DND-41 (cell line): ENCODE results near the gene STAU1.

Experiments
- ATAC-seq: fragments of 200-7000 bp; cut with Tn5 transposase; 3 replicates; pipeline ENCODE4 v1.9.1; 2021; ENCODE audit warnings: low read depth; ENCODE audit not compliant: insufficient read depth
- DNase-seq: peaks from one replicate; pipeline ENCODE4 v3.0.0-alpha.2; 2020
- H2AFZ ChIP-seq: 2 replicates; pipeline ENCODE4 v1.6.0; 2012; ENCODE audit warnings: low read depth, low read length
- H3K27ac ChIP-seq: 2 replicates; pipeline ENCODE4 v1.5.1; 2012; ENCODE audit warnings: low read length, inconsistent platforms
- H3K27me3 ChIP-seq: fragments of 200-600 bp; sonication (generic); 2 replicates; pipeline ENCODE4 v1.6.0; 2012; ENCODE audit warnings: low read length, mild to moderate bottlenecking, inconsistent platforms; ENCODE audit not compliant: insufficient read depth, poor library complexity
- H3K36me3 ChIP-seq: 2 replicates; pipeline ENCODE4 v1.5.1; 2012; ENCODE audit warnings: low read length, inconsistent platforms; ENCODE audit not compliant: insufficient read depth
- H3K4me1 ChIP-seq: 2 replicates; pipeline ENCODE4 v1.5.1; 2012; ENCODE audit warnings: mild to moderate bottlenecking, low read length; ENCODE audit not compliant: insufficient read depth
- H3K4me2 ChIP-seq: 2 replicates; pipeline ENCODE4 v1.6.0; 2012; ENCODE audit warnings: mild to moderate bottlenecking, moderate library complexity, low read length, inconsistent platforms; ENCODE audit not compliant: insufficient read depth
- H3K4me3 ChIP-seq, 2 experiments: fragments of 200-600 bp in 1 of 2; shearing (Covaris generic) in 1 of 2; 2 replicates each; pipeline ENCODE4 v1.5.1; 2012 to 2016; ENCODE audit warnings: inconsistent platforms in 2 of 2, low read length in 2 of 2, mild to moderate bottlenecking in 2 of 2, low read depth in 1 of 2, moderate library complexity in 1 of 2
- H3K79me2 ChIP-seq: 2 replicates; pipeline ENCODE4 v1.6.0; 2012; ENCODE audit warnings: low read length, inconsistent platforms; ENCODE audit not compliant: insufficient read depth
- H3K9ac ChIP-seq: 2 replicates; pipeline ENCODE4 v1.6.0; 2012; ENCODE audit warnings: low read depth, mild to moderate bottlenecking, inconsistent platforms, low read length, moderate library complexity
- H3K9me3 ChIP-seq: 2 replicates; pipeline ENCODE4 v1.5.1; 2012; ENCODE audit warnings: low read length, moderate library complexity, mild to moderate bottlenecking, inconsistent platforms; ENCODE audit not compliant: insufficient read depth, severe bottlenecking
- H4K20me1 ChIP-seq: 2 replicates; pipeline ENCODE4 v1.6.0; 2012; ENCODE audit warnings: low read length; ENCODE audit not compliant: insufficient read depth
- EZH2 ChIP-seq: IDR thresholded peaks from 3 replicates; pipeline ENCODE4 v1.6.1; 2012; ENCODE audit warnings: borderline replicate concordance, low read depth, mild to moderate bottlenecking, moderate library complexity, low read length, inconsistent platforms; ENCODE audit not compliant: severe bottlenecking
- TF ChIP-seq, protein P1 (sequence below): IDR thresholded peaks from 2 replicates; pipeline ENCODE4 v1.5.1; 2012; ENCODE audit warnings: borderline replicate concordance, low read length, moderate library complexity, mild to moderate bottlenecking; ENCODE audit not compliant: poor library complexity, severe bottlenecking; ENCODE audit errors: extremely low read depth

The STAU1 gene

DNA sequence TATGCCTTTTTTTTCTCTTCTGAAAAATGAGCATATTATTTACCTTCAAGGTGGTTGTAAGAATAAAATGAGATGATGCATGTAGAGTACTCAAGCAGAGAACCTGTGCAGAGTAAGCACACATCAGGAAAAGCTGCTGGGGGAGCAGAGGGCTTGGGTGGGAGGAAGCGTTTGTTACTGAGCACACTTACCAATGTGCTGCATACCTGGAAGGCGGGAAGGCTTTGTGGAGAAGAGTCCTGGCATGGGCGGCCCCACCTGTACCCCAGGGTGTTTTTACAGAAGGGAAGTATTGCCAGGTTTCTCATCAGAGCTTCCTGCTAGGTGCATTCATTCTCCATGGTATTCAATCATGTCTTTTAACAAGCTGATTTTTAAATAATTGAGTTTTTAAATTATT lies 89.1 kb downstream of the STAU1 start:
- no peak for DNase-seq
- no peaks in the 10 kb centered on the region for H3K9me3 ChIP-seq
- no peak for ATAC-seq
- no peak overlapping the region for H2AFZ ChIP-seq
- H4K20me1 ChIP-seq: peaks cover 34% of the 10 kb centered on the region; the same call in 1 of the 2 replicates
- H3K79me2 ChIP-seq: peaks cover 24% of the 10 kb centered on the region
- no peak overlapping the region for H3K4me2 ChIP-seq
- H3K9ac ChIP-seq: no peak overlapping the region
- peaks cover 98% of the 10 kb centered on the region for H3K36me3 ChIP-seq
- no peaks in the 10 kb centered on the region for H3K4me1 ChIP-seq
- TF ChIP-seq, protein P1, sequence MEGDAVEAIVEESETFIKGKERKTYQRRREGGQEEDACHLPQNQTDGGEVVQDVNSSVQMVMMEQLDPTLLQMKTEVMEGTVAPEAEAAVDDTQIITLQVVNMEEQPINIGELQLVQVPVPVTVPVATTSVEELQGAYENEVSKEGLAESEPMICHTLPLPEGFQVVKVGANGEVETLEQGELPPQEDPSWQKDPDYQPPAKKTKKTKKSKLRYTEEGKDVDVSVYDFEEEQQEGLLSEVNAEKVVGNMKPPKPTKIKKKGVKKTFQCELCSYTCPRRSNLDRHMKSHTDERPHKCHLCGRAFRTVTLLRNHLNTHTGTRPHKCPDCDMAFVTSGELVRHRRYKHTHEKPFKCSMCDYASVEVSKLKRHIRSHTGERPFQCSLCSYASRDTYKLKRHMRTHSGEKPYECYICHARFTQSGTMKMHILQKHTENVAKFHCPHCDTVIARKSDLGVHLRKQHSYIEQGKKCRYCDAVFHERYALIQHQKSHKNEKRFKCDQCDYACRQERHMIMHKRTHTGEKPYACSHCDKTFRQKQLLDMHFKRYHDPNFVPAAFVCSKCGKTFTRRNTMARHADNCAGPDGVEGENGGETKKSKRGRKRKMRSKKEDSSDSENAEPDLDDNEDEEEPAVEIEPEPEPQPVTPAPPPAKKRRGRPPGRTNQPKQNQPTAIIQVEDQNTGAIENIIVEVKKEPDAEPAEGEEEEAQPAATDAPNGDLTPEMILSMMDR: no peak
- TF ChIP-seq EZH2: no peak
- H3K27me3 ChIP-seq: no peaks in the 10 kb centered on the region
- H3K4me3 ChIP-seq: no peak overlapping the region
- no peak overlapping the region for H3K27ac ChIP-seq

DNA sequence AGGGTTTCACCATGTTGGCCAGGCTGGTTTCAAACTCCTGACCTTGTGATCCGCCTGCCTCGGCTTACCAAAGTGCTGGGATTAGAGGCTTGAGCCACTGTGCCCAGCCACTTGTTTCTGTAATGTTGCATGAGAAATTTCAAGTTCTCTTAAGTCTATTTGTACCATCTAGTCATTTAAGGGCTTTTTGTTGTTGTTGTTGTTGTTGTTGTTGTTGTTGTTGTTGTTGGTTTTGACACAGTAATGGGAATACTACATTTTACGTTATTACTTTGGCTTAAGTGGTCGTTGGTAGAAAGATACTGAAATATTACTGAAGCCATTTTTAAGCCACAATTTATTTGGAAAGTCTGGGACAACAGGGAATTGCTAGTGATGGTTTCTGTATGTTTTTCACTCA lies 90.0 kb downstream of the STAU1 start:
- TF ChIP-seq, protein P1: no peak
- TF ChIP-seq EZH2: no peak
- no peak overlapping the region for H3K4me2 ChIP-seq
- no peak overlapping the region for H3K27ac ChIP-seq

DNA sequence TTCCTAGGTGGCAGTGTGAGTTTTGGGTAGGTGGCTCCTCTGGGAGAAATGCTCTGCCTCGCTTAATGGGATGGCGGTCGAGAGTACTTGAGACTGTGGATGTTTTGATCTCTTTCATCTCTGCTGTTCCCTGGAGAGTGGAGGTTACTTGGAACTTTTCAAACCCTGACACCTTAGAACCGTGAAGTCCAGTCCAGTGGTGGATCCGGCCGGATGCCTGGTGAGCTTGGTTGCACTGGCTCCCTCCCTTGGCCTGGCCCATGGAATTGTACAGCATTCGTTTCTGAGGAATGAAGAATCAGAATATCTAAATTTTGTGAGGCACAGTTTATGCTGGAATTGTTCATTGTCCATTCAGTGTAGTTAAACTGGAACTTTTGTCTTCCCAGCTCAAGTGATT lies 91.0 kb downstream of the STAU1 start:
- Histone ChIP-seq H3K4me1 (no peaks in the 10 kb centered on the region), H3K9me3 (no peaks in the 10 kb centered on the region), H3K36me3 (peaks cover 97% of the 10 kb centered on the region), H3K4me2 (no peak overlapping the region), H3K79me2 (peaks cover 24% of the 10 kb centered on the region), H2AFZ (no peak overlapping the region), H3K27ac (no peak overlapping the region), H4K20me1 (peaks cover 23% of the 10 kb centered on the region; the same call in 1 of the 2 replicates), H3K27me3 (no peaks in the 10 kb centered on the region), H3K9ac (no peak overlapping the region), H3K4me3 (no peak overlapping the region)
- DNase-seq (no peak), ATAC-seq (no peak)
- no peak for TF ChIP-seq EZH2
- TF ChIP-seq, protein P1: no peak

More for the DNA sequence above, 90.0 kb downstream of the STAU1 start:
- Histone ChIP-seq H3K36me3 (peaks cover 97% of the 10 kb centered on the region), H2AFZ (no peak overlapping the region), H3K4me1 (no peaks in the 10 kb centered on the region), H3K27me3 (no peaks in the 10 kb centered on the region), H3K79me2 (peaks cover 24% of the 10 kb centered on the region), H4K20me1 (peaks cover 33% of the 10 kb centered on the region; the same call in 1 of the 2 replicates), H3K9ac (no peak overlapping the region), H3K9me3 (no peaks in the 10 kb centered on the region), H3K4me3 (no peak overlapping the region)
- ATAC-seq (no peak), DNase-seq (no peak)
